Transverse colon (tissue), 4 donors: ENCODE results near the gene WDR91.

Experiments
- POLR2A ChIP-seq: fragments of 450-650 bp; IDR thresholded peaks from one replicate; pipeline ENCODE4 v1.6.1; 2016; ENCODE audit warnings: antibody characterized with exemption, mild to moderate bottlenecking, moderate library complexity
- POLR2AphosphoS5 ChIP-seq, 3 donors: sonication (generic); formaldehyde crosslinking; IDR thresholded peaks; one replicate each; pipeline ENCODE4 v1.6.1; 2016; ENCODE audit warnings: antibody characterized with exemption in 3 of 3
- TF ChIP-seq, protein P1 (sequence below), 5 experiments: fragments of 200-600 bp in 3 of 5; fragments of 450-650 bp in 2 of 5; sonication (generic) in 3 of 5; IDR thresholded peaks; 1 replicate in 2 of 5; 2 replicates in 3 of 5; pipeline ENCODE4 v1.5.1; 2016 to 2017; ENCODE audit warnings: antibody characterized with exemption in 5 of 5, inconsistent platforms in 3 of 5, mild to moderate bottlenecking in 2 of 5, moderate library complexity in 1 of 5

DNA sequence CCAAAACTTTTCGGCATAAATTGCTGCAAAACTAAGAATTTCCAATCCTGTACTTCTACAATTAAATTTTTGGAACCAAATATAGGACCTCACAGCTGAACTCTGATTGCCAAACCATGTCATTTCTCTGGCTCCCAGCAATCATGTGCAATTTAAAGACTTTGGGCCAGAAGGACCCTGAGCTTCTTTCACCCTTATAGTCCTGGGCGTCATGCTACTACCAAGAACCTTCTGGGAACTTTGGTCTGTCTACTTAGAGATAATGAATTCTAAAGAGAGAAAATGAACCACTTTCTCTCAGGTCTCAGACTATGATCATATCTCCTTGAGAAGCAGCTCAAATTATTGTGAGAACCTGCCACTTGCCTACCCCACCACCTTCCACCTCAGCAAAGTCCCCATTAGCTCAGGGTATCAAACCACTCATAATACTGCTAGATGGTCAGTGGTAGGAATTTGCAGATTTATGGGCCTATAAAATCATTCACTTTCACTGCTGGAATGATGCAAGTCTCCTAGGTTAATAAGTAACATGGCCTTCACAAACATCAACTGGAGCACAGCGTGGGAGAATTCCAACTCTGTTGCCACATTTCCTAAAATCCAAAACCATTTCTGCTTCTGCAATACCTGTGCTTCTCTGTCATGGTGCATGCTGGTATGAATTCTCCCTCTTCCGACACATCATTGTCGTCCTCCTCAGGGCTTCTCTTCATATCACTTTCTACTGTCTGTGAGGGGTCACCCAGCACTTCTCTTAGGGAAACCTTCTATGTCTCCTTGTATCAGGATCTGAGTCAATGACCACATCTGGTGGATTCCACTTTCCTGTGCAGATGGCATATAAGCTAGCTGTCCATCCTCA lies 6.6 kb upstream of the WDR91 start:
- no peak for TF ChIP-seq POLR2AphosphoS5 (IDR thresholded peaks at IDR 0.05)
- TF ChIP-seq, protein P1, sequence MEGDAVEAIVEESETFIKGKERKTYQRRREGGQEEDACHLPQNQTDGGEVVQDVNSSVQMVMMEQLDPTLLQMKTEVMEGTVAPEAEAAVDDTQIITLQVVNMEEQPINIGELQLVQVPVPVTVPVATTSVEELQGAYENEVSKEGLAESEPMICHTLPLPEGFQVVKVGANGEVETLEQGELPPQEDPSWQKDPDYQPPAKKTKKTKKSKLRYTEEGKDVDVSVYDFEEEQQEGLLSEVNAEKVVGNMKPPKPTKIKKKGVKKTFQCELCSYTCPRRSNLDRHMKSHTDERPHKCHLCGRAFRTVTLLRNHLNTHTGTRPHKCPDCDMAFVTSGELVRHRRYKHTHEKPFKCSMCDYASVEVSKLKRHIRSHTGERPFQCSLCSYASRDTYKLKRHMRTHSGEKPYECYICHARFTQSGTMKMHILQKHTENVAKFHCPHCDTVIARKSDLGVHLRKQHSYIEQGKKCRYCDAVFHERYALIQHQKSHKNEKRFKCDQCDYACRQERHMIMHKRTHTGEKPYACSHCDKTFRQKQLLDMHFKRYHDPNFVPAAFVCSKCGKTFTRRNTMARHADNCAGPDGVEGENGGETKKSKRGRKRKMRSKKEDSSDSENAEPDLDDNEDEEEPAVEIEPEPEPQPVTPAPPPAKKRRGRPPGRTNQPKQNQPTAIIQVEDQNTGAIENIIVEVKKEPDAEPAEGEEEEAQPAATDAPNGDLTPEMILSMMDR (IDR thresholded peaks at IDR 0.05) = no peak
- TF ChIP-seq POLR2A = no peak
